HCT116 (cell line): ENCODE measurements around the gene DYNLT1. TPM values are rescaled to one million over a fixed set of nuclear protein-coding genes. Genes with fewer than 3 reads are reported as not detected.

Source experiments
- ATAC-seq: fragments of 200-7000 bp; cut with Tn5 transposase; 2 replicates; pipeline ENCODE4 v1.9.1; 2020; ENCODE audit warnings: mild to moderate bottlenecking, moderate library complexity
- BruUV-seq: library from RNA; stranded (reverse); fragments of 400-500 nt; replicated peaks from 2 replicates; lab custom pipeline; 2021; lab: Mats Ljungman, UMichigan
- CTCF ChIA-PET: fragments of 300-600 bp; sonication (Branson Sonifier 250); formaldehyde crosslinking; loops from one replicate; lab custom pipeline; 2021; ENCODE audit warnings: antibody characterized with exemption; lab: Charles Lee
- POLR2A ChIA-PET: fragments of 300-600, 350-600 bp; sonication (Branson Sonifier 250); formaldehyde crosslinking; loops from one replicate; lab custom pipeline; 2021; ENCODE audit warnings: antibody characterized with exemption; lab: Charles Lee
- RAD21 ChIA-PET, 2 experiments: fragments of 300-600 bp; sonication (Branson Sonifier 250); formaldehyde crosslinking; loops; one replicate each; lab custom pipeline; 2023; ENCODE audit warnings: low total read pairs in 2 of 2; ENCODE audit not compliant: uncharacterized antibody in 2 of 2, unreplicated experiment in 2 of 2, low non-redundant PET in 1 of 2; lab: Charles Lee
- DNase-seq: peaks from one replicate; pipeline ENCODE4 v3.0.0-alpha.2; 2010; ENCODE audit warnings: low read depth, low spot score
- H2AFZ ChIP-seq: fragments of 200-600 bp; shearing (Covaris generic), sonication (generic); 2 replicates; pipeline ENCODE4 v1.6.1; 2017; ENCODE audit warnings: low read depth, mixed run types, mixed read lengths, antibody characterized with exemption, low read length; ENCODE audit not compliant: poor library complexity, severe bottlenecking
- H3K27ac ChIP-seq: 2 replicates; pipeline ENCODE4 v1.5.1; 2012; ENCODE audit warnings: low read depth, low read length
- H3K27me3 ChIP-seq: fragments of 200-600 bp; sonication (generic); 2 replicates; pipeline ENCODE4 v1.6.1; 2016; ENCODE audit warnings: mixed run types, low read length, mixed read lengths; ENCODE audit not compliant: insufficient read depth
- H3K36me3 ChIP-seq, 2 experiments: fragments of 200-500 bp in 1 of 2; fragments of 200-600 bp in 1 of 2; sonication (Bioruptor generic) in 1 of 2; sonication (generic) in 1 of 2; 2 replicates each; pipeline versions ENCODE4 v1.5.1 to v1.6.1; 2014 to 2016; ENCODE audit warnings: low read length in 2 of 2, inconsistent platforms in 1 of 2, mixed read lengths in 1 of 2, mixed run types in 1 of 2; ENCODE audit not compliant: insufficient read depth in 2 of 2, control insufficient read depth in 1 of 2
- H3K4me1 ChIP-seq, 2 experiments: fragments of 200-600 bp in 1 of 2; sonication (generic) in 1 of 2; 2 replicates each; pipeline versions ENCODE4 v1.5.1 to v1.6.1; 2012 to 2017; ENCODE audit warnings: low read length in 2 of 2, inconsistent platforms in 1 of 2, mild to moderate bottlenecking in 1 of 2, mixed read lengths in 1 of 2, mixed run types in 1 of 2, moderate library complexity in 1 of 2; ENCODE audit not compliant: insufficient read depth in 2 of 2, control insufficient read depth in 1 of 2
- H3K4me2 ChIP-seq: fragments of 200-600 bp; sonication (generic); 2 replicates; pipeline ENCODE4 v1.6.1; 2017; ENCODE audit warnings: mixed run types, low read length, mixed read lengths
- H3K4me3 ChIP-seq, 2 experiments: fragments of 200-600 bp in 1 of 2; sonication (generic) in 1 of 2; replicated peaks in 1 of 2; 2 replicates each; pipeline ENCODE4 v1.5.1; 2011 to 2016; ENCODE audit warnings: low read length in 2 of 2, control low read depth in 1 of 2, low read depth in 1 of 2, mild to moderate bottlenecking in 1 of 2, mixed read lengths in 1 of 2, mixed run types in 1 of 2
- H3K79me2 ChIP-seq: fragments of 200-600 bp; sonication (generic); 2 replicates; pipeline ENCODE4 v1.6.1; 2017; ENCODE audit warnings: mild to moderate bottlenecking, mixed run types, low read length, moderate library complexity, mixed read lengths; ENCODE audit not compliant: insufficient read depth
- H3K9ac ChIP-seq: fragments of 200-600 bp; sonication (generic); 2 replicates; pipeline ENCODE4 v1.6.1; 2016; ENCODE audit warnings: low read length, mixed read lengths
- H3K9me2 ChIP-seq: fragments of 200-600 bp; sonication (generic), shearing (Covaris generic); 2 replicates; pipeline ENCODE4 v1.6.1; 2017; ENCODE audit warnings: mixed run types, mild to moderate bottlenecking, moderate library complexity; ENCODE audit not compliant: insufficient read depth
- H3K9me3 ChIP-seq, 2 experiments: fragments of 200-500 bp in 1 of 2; fragments of 200-600 bp in 1 of 2; sonication (Bioruptor generic) in 1 of 2; sonication (generic) in 1 of 2; 2 replicates each; pipeline ENCODE4 v1.6.1; 2014 to 2017; ENCODE audit warnings: low read length in 2 of 2, mixed read lengths in 2 of 2, inconsistent platforms in 1 of 2, low read depth in 1 of 2, mild to moderate bottlenecking in 1 of 2, mixed run types in 1 of 2, moderate library complexity in 1 of 2; ENCODE audit not compliant: control insufficient read depth in 1 of 2, insufficient read depth in 1 of 2
- H4K20me1 ChIP-seq: fragments of 200-600 bp; sonication (generic), shearing (Covaris generic); 2 replicates; pipeline ENCODE4 v1.6.1; 2017; ENCODE audit warnings: mixed run types, mild to moderate bottlenecking, moderate library complexity; ENCODE audit not compliant: insufficient read depth
- CBX3 ChIP-seq: IDR thresholded peaks from 2 replicates; pipeline ENCODE4 v1.6.1; 2012; ENCODE audit warnings: low read depth
- CTCF ChIP-seq, 3 experiments: fragments of 200-600 bp in 1 of 3; sonication (generic) in 1 of 3; IDR thresholded peaks in 2 of 3; conservative IDR thresholded peaks in 1 of 3; 2 replicates each; pipeline ENCODE4 v1.5.1; 2012 to 2017; ENCODE audit warnings: low read depth in 2 of 3, low read length in 2 of 3, antibody characterized with exemption in 1 of 3, borderline replicate concordance in 1 of 3, control low read depth in 1 of 3, mild to moderate bottlenecking in 1 of 3, mixed read lengths in 1 of 3, mixed run types in 1 of 3, moderate library complexity in 1 of 3; ENCODE audit not compliant: insufficient read depth in 1 of 3
- ELF1 ChIP-seq: IDR thresholded peaks from 2 replicates; pipeline ENCODE4 v1.6.1; 2012; ENCODE audit warnings: low read depth, borderline replicate concordance
- FOSL1 ChIP-seq: IDR thresholded peaks from 2 replicates; pipeline ENCODE4 v1.6.1; 2012; ENCODE audit warnings: low read depth
- JUND ChIP-seq: IDR thresholded peaks from 2 replicates; pipeline ENCODE4 v1.6.1; 2012
- POLR2A ChIP-seq: IDR thresholded peaks from 2 replicates; pipeline ENCODE4 v1.7.0; 2011; ENCODE audit warnings: borderline replicate concordance; ENCODE audit not compliant: insufficient read depth, insufficient read length; ENCODE audit errors: extremely low read depth
- POLR2AphosphoS5 ChIP-seq: IDR thresholded peaks from 2 replicates; pipeline ENCODE4 v1.6.1; 2011; ENCODE audit warnings: mild to moderate bottlenecking, low read depth, low read length, moderate library complexity
- REST ChIP-seq: IDR thresholded peaks from 2 replicates; pipeline ENCODE4 v1.6.1; 2012; ENCODE audit warnings: low read depth
- SIN3A ChIP-seq: IDR thresholded peaks from 2 replicates; pipeline ENCODE4 v1.6.1; 2012; ENCODE audit warnings: low read depth
- SP1 ChIP-seq: IDR thresholded peaks from 2 replicates; pipeline ENCODE4 v1.6.1; 2012; ENCODE audit warnings: low read depth
- TCF7L2 ChIP-seq: IDR thresholded peaks from 2 replicates; pipeline ENCODE4 v1.7.0; 2011; ENCODE audit warnings: borderline replicate concordance, inconsistent platforms; ENCODE audit not compliant: insufficient read depth, insufficient read length; ENCODE audit errors: extremely low read depth
- YY1 ChIP-seq: IDR thresholded peaks from 2 replicates; pipeline ENCODE4 v1.6.1; 2011; ENCODE audit warnings: low read length, low read depth, moderate library complexity, mild to moderate bottlenecking; ENCODE audit not compliant: insufficient replicate concordance; ENCODE audit errors: extremely low read depth
- intact Hi-C: fragments of 100-400 bp; cut with micrococcal nuclease; formaldehyde crosslinking; loops from 2 replicates; pipeline ENCODE4 v1.10.0; 2022
- total RNA-seq: library from RNA; stranded (reverse); gene quantifications from one replicate; pipeline ENCODE4 v1.2.1, GENCODE V29; 2021; ENCODE audit not compliant: unreplicated experiment
- TF ChIP-seq, protein P1 (sequence below): IDR thresholded peaks from 2 replicates; pipeline ENCODE4 v1.6.1; 2011; ENCODE audit warnings: mild to moderate bottlenecking, low read length, moderate library complexity; ENCODE audit not compliant: insufficient replicate concordance; ENCODE audit errors: extremely low read depth
- TF ChIP-seq, protein P2 (sequence below): IDR thresholded peaks from 2 replicates; pipeline ENCODE4 v1.6.1; 2012

The DYNLT1 gene
- total RNA-seq, 1 experiment from 2014 or later: 239 TPM

GRCh38 chr6:158654498-158654897 is 10.0 kb upstream of the DYNLT1 start:
- no peaks in the 10 kb centered on the region for H3K36me3 ChIP-seq
- H3K9me2 ChIP-seq: no peaks in the 10 kb centered on the region
- H3K27ac ChIP-seq: peak overlapping the region; percentile 44; the same call in 1 of the 2 replicates
- H3K4me1 ChIP-seq: peaks cover 48 to 56% of the 10 kb centered on the region in 2 experiments
- intact Hi-C loops: no loop called here
- H3K4me3 ChIP-seq: no peak overlapping the region
- no peak overlapping the region for H2AFZ ChIP-seq
- ATAC-seq (peak; percentile 74), DNase-seq (no peak)
- ChIA-PET POLR2A (no interaction called here), RAD21 (no interaction called here), CTCF (no interaction called here)
- H3K79me2 ChIP-seq: no peaks in the 10 kb centered on the region
- no peaks in the 10 kb centered on the region for H3K27me3 ChIP-seq
- no peaks in the 10 kb centered on the region for H3K9me3 ChIP-seq
- peak overlapping the region; percentile 49 for H3K4me2 ChIP-seq
- H4K20me1 ChIP-seq: no peaks in the 10 kb centered on the region
- H3K9ac ChIP-seq: peak overlapping the region; percentile 35
- BruUV-seq: no TSS peak
- TF ChIP-seq FOSL1 (peak; percentile 50), SP1 (peak; percentile 65), POLR2AphosphoS5 (peak; percentile 39; the same call in 1 of the 2 replicates), CTCF (IDR thresholded peaks at IDR 0.05 in 2 of 3, conservative IDR thresholded peaks at IDR 0.05 in 1 of 3; ENCODE audit: borderline replicate concordance in 1 of 3, insufficient read depth in 1 of 3, low read depth in 2 of 3, low read length in 2 of 3) (no peak), POLR2A (no peak), CBX3 (0 out of 2 replicates have a peak, but pooled peaks have one; percentile 29), ELF1 (no peak), TCF7L2 (no peak), YY1 (no peak), JUND (peak; percentile 55; the same call in 1 of the 2 replicates), SIN3A (peak; percentile 80), REST (no peak)
- TF ChIP-seq, protein P1, sequence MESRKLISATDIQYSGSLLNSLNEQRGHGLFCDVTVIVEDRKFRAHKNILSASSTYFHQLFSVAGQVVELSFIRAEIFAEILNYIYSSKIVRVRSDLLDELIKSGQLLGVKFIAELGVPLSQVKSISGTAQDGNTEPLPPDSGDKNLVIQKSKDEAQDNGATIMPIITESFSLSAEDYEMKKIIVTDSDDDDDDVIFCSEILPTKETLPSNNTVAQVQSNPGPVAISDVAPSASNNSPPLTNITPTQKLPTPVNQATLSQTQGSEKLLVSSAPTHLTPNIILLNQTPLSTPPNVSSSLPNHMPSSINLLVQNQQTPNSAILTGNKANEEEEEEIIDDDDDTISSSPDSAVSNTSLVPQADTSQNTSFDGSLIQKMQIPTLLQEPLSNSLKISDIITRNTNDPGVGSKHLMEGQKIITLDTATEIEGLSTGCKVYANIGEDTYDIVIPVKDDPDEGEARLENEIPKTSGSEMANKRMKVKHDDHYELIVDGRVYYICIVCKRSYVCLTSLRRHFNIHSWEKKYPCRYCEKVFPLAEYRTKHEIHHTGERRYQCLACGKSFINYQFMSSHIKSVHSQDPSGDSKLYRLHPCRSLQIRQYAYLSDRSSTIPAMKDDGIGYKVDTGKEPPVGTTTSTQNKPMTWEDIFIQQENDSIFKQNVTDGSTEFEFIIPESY: no peak
- TF ChIP-seq, protein P2, sequence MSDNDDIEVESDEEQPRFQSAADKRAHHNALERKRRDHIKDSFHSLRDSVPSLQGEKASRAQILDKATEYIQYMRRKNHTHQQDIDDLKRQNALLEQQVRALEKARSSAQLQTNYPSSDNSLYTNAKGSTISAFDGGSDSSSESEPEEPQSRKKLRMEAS: peak; percentile 94
